Inflammatory macrophage treated with lipopolysaccharide for 4 hours (primary cell): ENCODE measurements around the gene MYO9A.

Source experiments
- DNase-seq: peaks from one replicate; pipeline ENCODE4 v3.0.0-alpha.2; 2020

MYO9A gene

DNA sequence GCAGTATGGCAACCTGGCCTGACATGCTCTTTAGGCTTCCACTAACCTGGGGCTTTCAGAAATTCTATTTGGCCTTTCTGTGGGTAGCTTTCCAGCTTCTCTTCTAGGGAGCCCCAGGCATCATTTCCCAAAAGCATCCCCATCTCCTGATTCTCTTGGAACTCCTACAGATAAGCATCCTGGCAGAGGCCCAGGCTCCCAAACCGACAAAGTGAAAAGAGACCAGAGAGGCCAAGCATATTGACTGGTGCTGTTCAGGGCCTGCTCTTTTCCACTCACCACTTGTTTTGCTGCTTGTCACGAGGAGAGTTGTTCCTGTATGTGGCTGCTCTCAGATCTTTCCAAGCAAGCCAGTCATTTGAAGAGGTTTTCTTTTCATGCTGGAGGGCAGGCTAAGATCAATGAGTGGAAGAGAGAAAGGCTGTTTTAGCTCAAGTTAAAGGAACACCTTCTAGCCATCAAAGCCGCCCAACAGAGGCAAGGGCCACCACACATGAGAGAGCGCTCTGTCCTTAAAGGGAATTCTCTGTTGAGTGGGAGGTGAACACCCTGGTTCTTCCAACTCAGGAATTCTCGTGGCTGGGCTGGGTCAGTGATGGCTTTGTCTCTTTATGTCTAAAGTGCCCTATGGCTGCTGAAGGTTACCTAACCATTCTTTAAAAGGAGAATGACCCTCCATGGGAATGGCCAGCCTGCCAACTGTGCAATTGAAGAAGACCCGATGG is 338.7 kb downstream of the MYO9A start:
- DNase-seq: no peak

DNA sequence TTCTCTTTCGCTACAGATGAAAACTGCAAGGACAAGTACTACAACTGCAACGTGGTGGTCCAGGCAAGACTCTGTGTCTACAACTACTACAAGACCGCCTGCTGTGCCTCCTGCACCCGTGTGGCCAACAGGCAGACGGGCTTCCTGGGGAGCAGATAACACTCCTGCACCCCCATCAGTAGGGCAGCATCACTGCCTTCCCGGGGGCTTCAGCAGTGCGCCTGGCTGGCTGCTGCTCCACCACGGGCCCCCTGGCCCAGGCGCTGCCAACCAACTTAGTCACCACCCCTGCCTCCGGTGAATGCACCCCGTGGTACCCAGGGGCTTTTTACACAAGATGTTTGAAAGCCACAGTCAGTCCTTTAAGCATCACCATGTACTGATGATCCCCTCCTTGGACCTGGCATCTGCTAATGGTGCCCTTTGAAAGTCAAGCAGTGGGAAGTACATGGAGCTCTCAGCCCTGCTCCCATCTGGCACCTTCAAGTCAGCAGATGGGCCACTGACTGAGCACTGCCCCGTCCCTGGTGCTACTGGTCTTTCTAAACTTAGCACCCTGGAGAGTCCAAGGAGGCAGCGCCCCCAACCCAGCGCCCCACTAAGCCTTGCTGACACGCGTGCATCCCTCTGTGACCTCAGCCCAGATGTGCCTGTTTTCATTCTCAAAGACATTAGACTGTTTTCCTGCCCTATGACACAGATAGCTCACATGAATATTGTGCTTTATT is 340.6 kb downstream of the MYO9A start:
- no peak for DNase-seq

DNA sequence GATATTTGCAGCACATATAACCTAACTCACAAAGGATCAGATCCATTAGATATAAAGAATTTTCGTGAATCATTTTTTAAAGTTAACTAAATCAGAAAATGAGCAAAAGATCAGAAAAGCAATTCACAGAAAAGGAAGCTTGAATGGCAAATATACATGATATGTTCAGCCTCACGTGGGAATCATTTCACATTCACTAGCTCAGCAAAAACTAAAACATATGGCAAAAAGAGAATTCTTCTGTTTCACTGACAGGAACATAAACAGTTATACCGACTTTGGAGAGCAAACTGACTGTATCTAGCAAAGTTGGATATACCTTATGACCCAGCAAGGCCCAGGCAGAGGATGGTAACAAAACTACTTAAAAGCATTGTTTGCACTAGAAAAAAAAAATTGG is 341.6 kb downstream of the MYO9A start:
- DNase-seq: no peak

DNA sequence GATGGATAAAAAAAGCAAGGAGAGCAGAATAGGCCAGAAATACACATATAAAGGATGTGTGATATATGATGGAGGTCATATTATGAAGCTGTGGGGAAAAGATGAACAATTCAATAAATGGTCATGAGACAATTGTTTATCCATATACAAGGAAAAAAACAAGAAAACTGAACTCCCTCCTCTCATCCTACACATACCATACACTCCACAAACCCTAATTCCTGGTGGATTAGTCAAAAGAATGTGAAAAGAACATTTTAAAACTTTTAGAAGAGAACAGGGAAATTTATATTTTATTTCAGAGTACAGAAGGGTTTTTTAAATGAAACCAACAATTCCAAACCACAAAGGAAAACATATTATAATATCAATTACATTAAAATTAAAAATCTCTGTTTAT is 342.1 kb downstream of the MYO9A start:
- no peak for DNase-seq

DNA sequence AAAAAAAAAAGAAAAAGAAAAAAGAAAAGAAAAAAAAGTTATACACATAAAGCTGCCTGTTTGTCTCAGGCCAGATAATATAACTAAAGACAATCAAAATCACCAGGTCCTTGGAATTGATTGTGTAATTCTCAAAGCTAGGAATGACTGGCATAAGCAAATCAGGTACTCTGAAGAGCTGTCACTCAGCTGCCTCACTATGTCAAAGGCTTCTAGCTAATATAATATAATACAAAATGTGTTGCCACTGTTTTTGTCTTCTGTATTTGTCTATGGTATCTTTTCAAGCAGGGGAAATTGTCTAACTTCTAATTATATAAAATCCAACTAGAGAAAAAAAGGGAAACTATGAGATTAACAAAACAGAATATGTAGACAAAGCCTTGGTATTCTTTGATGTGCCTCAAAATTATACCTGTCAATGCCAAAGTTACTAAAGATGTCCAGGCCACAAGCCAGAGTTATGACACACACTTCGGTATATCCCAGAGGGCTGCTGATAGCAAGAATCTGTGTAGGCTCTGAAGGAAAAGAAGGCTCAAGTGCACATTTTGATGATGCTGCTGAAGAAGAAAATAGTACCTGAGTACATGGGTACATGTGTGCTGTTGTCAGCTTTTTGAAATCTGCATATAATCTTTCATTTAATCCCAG is 344.6 kb downstream of the MYO9A start:
- no peak for DNase-seq
